Muscle of leg (tissue), 16 donors: ENCODE data around the gene DESI2. TPM values are rescaled to one million over a fixed set of nuclear protein-coding genes. Genes with fewer than 3 reads are reported as not detected.

Experiments used
- DNase-seq: peaks from one replicate; pipeline ENCODE4 v3.0.0; 2013
- H3K27ac ChIP-seq: one replicate; pipeline ENCODE4 v1.5.1; 2013; ENCODE audit warnings: mild to moderate bottlenecking, low read length, control low read depth
- H3K27me3 ChIP-seq: one replicate; pipeline ENCODE4 v1.6.1; 2013; ENCODE audit warnings: low read length; ENCODE audit not compliant: control insufficient read depth, insufficient read depth
- H3K36me3 ChIP-seq: one replicate; pipeline ENCODE4 v1.6.1; 2013; ENCODE audit warnings: low read length; ENCODE audit not compliant: control insufficient read depth, insufficient read depth
- H3K4me1 ChIP-seq: one replicate; pipeline ENCODE4 v1.6.1; 2013; ENCODE audit warnings: low read length; ENCODE audit not compliant: control insufficient read depth, insufficient read depth
- H3K4me3 ChIP-seq: one replicate; pipeline ENCODE4 v1.5.1; 2013; ENCODE audit warnings: low read length, control low read depth
- H3K9me3 ChIP-seq: replicated peaks from 2 replicates; pipeline ENCODE4 v1.6.1; 2013; ENCODE audit warnings: low read depth, low read length; ENCODE audit not compliant: control insufficient read depth
- WGBS: methylation state at CpG from one replicate; pipeline ENCODE4 v1.1.5; 2013; ENCODE audit warnings: missing lambda C conversion rate; ENCODE audit not compliant: insufficient coverage; 5-methylcytosine and 5-hydroxymethylcytosine counted together
- long read RNA-seq, 11 donors: transcript quantifications; one replicate each; lab custom pipeline, GENCODE V29; 2026
- polyA plus RNA-seq, 8 donors: library from polyadenylated mRNA; unstranded; fragments of 120-200 nt; gene quantifications; one replicate each; pipeline versions ENCODE4 v1.2.1 to v1.2.3, GENCODE V29; 2013; ENCODE audit warnings: inconsistent platforms in 1 of 8, low replicate concordance in 1 of 8; ENCODE audit not compliant: insufficient read length in 8 of 8, insufficient read depth in 1 of 8
- total RNA-seq: library from RNA; stranded (reverse); fragments of 120-200 nt; gene quantifications from one replicate; pipeline ENCODE4 v1.2.4, GENCODE V29; 2013

DESI2 gene
- total RNA-seq (58.4 TPM), polyA plus RNA-seq (10 to 100 TPM; 38.4 to 58.8 (median 48.6) TPM)
- long read RNA-seq, donor 1, full-length matches to known transcripts, result 2 of 14 reads
- long read RNA-seq, donor 1, partial matches to known transcripts, result 12 of 14 reads
- long read RNA-seq, donor 1, other reads (novel, unspliced or antisense), result 0 of 14 reads
- long read RNA-seq, donor 2, full-length matches to known transcripts, result 2 of 2 reads
- long read RNA-seq, donor 2, partial matches to known transcripts, result 0 of 2 reads
- long read RNA-seq, donor 2, other reads (novel, unspliced or antisense), result 0 of 2 reads
- long read RNA-seq, donor 3, full-length matches to known transcripts, result 6 of 11 reads
- long read RNA-seq, donor 3, partial matches to known transcripts, result 0 of 11 reads
- long read RNA-seq, donor 3, other reads (novel, unspliced or antisense), result 5 of 11 reads
- long read RNA-seq, donor 4, full-length matches to known transcripts, result 3 of 3 reads
- long read RNA-seq, donor 4, partial matches to known transcripts, result 0 of 3 reads
- long read RNA-seq, donor 4, other reads (novel, unspliced or antisense), result 0 of 3 reads
- long read RNA-seq, donor 5, full-length matches to known transcripts, result 44 of 50 reads
- long read RNA-seq, donor 5, partial matches to known transcripts, result 0 of 50 reads
- long read RNA-seq, donor 5, other reads (novel, unspliced or antisense), result 6 of 50 reads
- long read RNA-seq, donor 6, full-length matches to known transcripts, result 19 of 24 reads
- long read RNA-seq, donor 6, partial matches to known transcripts, result 0 of 24 reads
- long read RNA-seq, donor 6, other reads (novel, unspliced or antisense), result 5 of 24 reads
- long read RNA-seq, donor 7, full-length matches to known transcripts, result 18 of 46 reads
- long read RNA-seq, donor 7, partial matches to known transcripts, result 28 of 46 reads
- long read RNA-seq, donor 7, other reads (novel, unspliced or antisense), result 0 of 46 reads
- long read RNA-seq, donor 8, full-length matches to known transcripts, result 5 of 5 reads
- long read RNA-seq, donor 8, partial matches to known transcripts, result 0 of 5 reads
- long read RNA-seq, donor 8, other reads (novel, unspliced or antisense), result 0 of 5 reads
- long read RNA-seq, donor 9, full-length matches to known transcripts, result 6 of 6 reads
- long read RNA-seq, donor 9, partial matches to known transcripts, result 0 of 6 reads
- long read RNA-seq, donor 9, other reads (novel, unspliced or antisense), result 0 of 6 reads
- long read RNA-seq, donor 10, full-length matches to known transcripts, result 17 of 17 reads
- long read RNA-seq, donor 10, partial matches to known transcripts, result 0 of 17 reads
- long read RNA-seq, donor 10, other reads (novel, unspliced or antisense), result 0 of 17 reads
- long read RNA-seq, donor 11, full-length matches to known transcripts, result 13 of 13 reads
- long read RNA-seq, donor 11, partial matches to known transcripts, result 0 of 13 reads
- long read RNA-seq, donor 11, other reads (novel, unspliced or antisense), result 0 of 13 reads

- peaks cover 11% of the 10 kb centered on the region for H3K4me1 ChIP-seq
- no peaks in the 10 kb centered on the region for H3K27me3 ChIP-seq
- peak within 1 kb of the TSS; percentile 81 for H3K27ac ChIP-seq
- 0% methylated on average over 80 of the region's 81 CpGs for WGBS
- peak; percentile 100 for DNase-seq
- H3K4me3 ChIP-seq, result peak within 1 kb of the TSS; percentile 81
- peaks cover 4% of the 10 kb centered on the region for H3K36me3 ChIP-seq
- no peaks in the 10 kb centered on the region for H3K9me3 ChIP-seq
Measured at GRCh38 chr1:244652623-244653438, at the start of gene DESI2. TSS of gene DESI2 (plus strand) at chr1:244653126. CDS start at chr1:244653314, 188 bp downstream.

GRCh38 chr1:244603498-244603897, 49.4 kb upstream of the DESI2 start:
- no peaks in the 10 kb centered on the region for H3K4me1 ChIP-seq

GRCh38 chr1:244605835-244606370, 47.0 kb upstream of the DESI2 start:
- WGBS, result 76% methylated on average over 5 of the region's 6 CpGs
- Histone ChIP-seq H3K4me1 (no peaks in the 10 kb centered on the region), H3K27ac (no peak overlapping the region), H3K36me3 (no peaks in the 10 kb centered on the region), H3K4me3 (no peak overlapping the region), H3K9me3 (no peaks in the 10 kb centered on the region), H3K27me3 (no peaks in the 10 kb centered on the region)
- DNase-seq, result no peak

More at GRCh38 chr1:244603498-244603897, 49.4 kb upstream of the DESI2 start:
- Histone ChIP-seq H3K9me3 (no peaks in the 10 kb centered on the region), H3K27ac (no peak overlapping the region), H3K4me3 (no peak overlapping the region), H3K36me3 (no peaks in the 10 kb centered on the region), H3K27me3 (no peaks in the 10 kb centered on the region)
- DNase-seq, result peak; percentile 38

- no peaks in the 10 kb centered on the region for H3K9me3 ChIP-seq
- no peaks in the 10 kb centered on the region for H3K36me3 ChIP-seq
- DNase-seq, result peak; percentile 22
- no peaks in the 10 kb centered on the region for H3K4me1 ChIP-seq
- no peak overlapping the region for H3K27ac ChIP-seq
- WGBS, result 63% methylated on average over 8 of the region's 9 CpGs
- no peaks in the 10 kb centered on the region for H3K27me3 ChIP-seq
- no peak overlapping the region for H3K4me3 ChIP-seq
Measured at GRCh38 chr1:244614113-244614836, 38.7 kb upstream of the DESI2 start.

GRCh38 chr1:244614879-244615278, 38.0 kb upstream of the DESI2 start:
- DNase-seq, result no peak
- H3K27me3 ChIP-seq, result no peaks in the 10 kb centered on the region
- H3K27ac ChIP-seq, result no peak overlapping the region
- no peaks in the 10 kb centered on the region for H3K9me3 ChIP-seq
- no peaks in the 10 kb centered on the region for H3K4me1 ChIP-seq
- no peak overlapping the region for H3K4me3 ChIP-seq
- no peaks in the 10 kb centered on the region for H3K36me3 ChIP-seq
- no CpG with 5 or more reads among the region's 3 CpGs for WGBS

- no peaks in the 10 kb centered on the region for H3K36me3 ChIP-seq
- DNase-seq, result no peak
- H3K27ac ChIP-seq, result no peak overlapping the region
- no peaks in the 10 kb centered on the region for H3K27me3 ChIP-seq
- WGBS, result 100% methylated on average over 2 of the region's 6 CpGs
- no peaks in the 10 kb centered on the region for H3K9me3 ChIP-seq
- no peaks in the 10 kb centered on the region for H3K4me1 ChIP-seq
- no peak overlapping the region for H3K4me3 ChIP-seq
Measured at GRCh38 chr1:244615301-244615700, 37.6 kb upstream of the DESI2 start.

GRCh38 chr1:244626709-244627108, 26.2 kb upstream of the DESI2 start:
- Histone ChIP-seq H3K36me3 (no peaks in the 10 kb centered on the region), H3K4me3 (no peak overlapping the region), H3K27ac (no peak overlapping the region), H3K9me3 (no peaks in the 10 kb centered on the region), H3K4me1 (no peaks in the 10 kb centered on the region), H3K27me3 (no peaks in the 10 kb centered on the region)
- no peak for DNase-seq
- 67% methylated on average over 1 of the region's 4 CpGs for WGBS

GRCh38 chr1:244628789-244629188, 24.1 kb upstream of the DESI2 start:
- Histone ChIP-seq H3K4me1 (no peaks in the 10 kb centered on the region), H3K9me3 (no peaks in the 10 kb centered on the region), H3K36me3 (no peaks in the 10 kb centered on the region), H3K27me3 (no peaks in the 10 kb centered on the region), H3K27ac (no peak overlapping the region), H3K4me3 (no peak overlapping the region)
- no peak for DNase-seq
- WGBS, result 88% methylated on average over 3 of the region's 5 CpGs
